Peyer's patch (tissue), 4 donors: ENCODE data around the gene RANGAP1.

Experiments used
- CTCF ChIP-seq, 6 experiments: fragments of 450-650 bp in 4 of 6; fragments of 200-600 bp in 2 of 6; sonication (generic) in 1 of 6; IDR thresholded peaks; one replicate each; pipeline ENCODE4 v1.5.1; 2017 to 2019; ENCODE audit warnings: antibody characterized with exemption in 6 of 6, mild to moderate bottlenecking in 3 of 6, moderate library complexity in 1 of 6
- POLR2A ChIP-seq, 2 donors: fragments of 450-650 bp; IDR thresholded peaks; one replicate each; pipeline ENCODE4 v1.5.1; 2017; ENCODE audit warnings: antibody characterized with exemption in 2 of 2, mild to moderate bottlenecking in 2 of 2, moderate library complexity in 2 of 2

- no peak for TF ChIP-seq POLR2A (IDR thresholded peaks at IDR 0.05)
- TF ChIP-seq CTCF (IDR thresholded peaks at IDR 0.05) = no peak
Observed at GRCh38 chr22:41308544-41308947, 22.6 kb upstream of the RANGAP1 start.
